ENCODE results near the gene TMSB4Y. TPM values are rescaled to one million over a fixed set of nuclear protein-coding genes. Genes with fewer than 3 reads are reported as not detected.

The TMSB4Y gene
- not detected in 2 replicates for total RNA-seq
- polyA plus RNA-seq, result not detected in 2 replicates

- no peaks in the 10 kb centered on the region for H3K9me2 ChIP-seq (replicated peaks; ENCODE audit: insufficient read depth)
- H4K20me1 ChIP-seq (ENCODE audit: insufficient read depth, poor library complexity, severe bottlenecking), result no peaks in the 10 kb centered on the region
- no peak within 1 kb of the TSS for H3K4me3 ChIP-seq
- H3K27ac ChIP-seq, result no peak within 1 kb of the TSS
- no peak for DNase-seq (ENCODE audit: low spot score)
- H3K79me2 ChIP-seq, result no peaks in the 10 kb centered on the region
- H3K27me3 ChIP-seq, result no peaks in the 10 kb centered on the region
- no peak within 1 kb of the TSS for H2AFZ ChIP-seq
- WGBS (ENCODE audit: low lambda C conversion rate, missing lambda C conversion rate), result no CpG with 5 or more reads among the region's 28 CpGs
- no peaks in the 10 kb centered on the region for H3K9me3 ChIP-seq (ENCODE audit: low read depth)
- no peak within 1 kb of the TSS for H3K4me2 ChIP-seq
- H3K36me3 ChIP-seq (replicated peaks; ENCODE audit: insufficient read depth, low read depth), result no peaks in the 10 kb centered on the region
- TF ChIP-seq EZH2 (IDR thresholded peaks at IDR 0.05; ENCODE audit: borderline replicate concordance) (no peak), EZH2phosphoT487 (IDR thresholded peaks at IDR 0.05; ENCODE audit: low read depth, severe bottlenecking, unreplicated experiment) (no peak), CTCF (IDR thresholded peaks at IDR 0.05; ENCODE audit: poor library complexity) (no peak)
- H3K4me1 ChIP-seq (ENCODE audit: insufficient read depth), result no peaks in the 10 kb centered on the region
Observed at GRCh38 chrY:13703568-13703968, at the start of gene TMSB4Y. TSS of gene TMSB4Y (plus strand) at chrY:13703899.

GRCh38 chrY:13664162-13664561, 39.5 kb upstream of the TMSB4Y start:
- Histone ChIP-seq H2AFZ (no peak overlapping the region), H3K79me2 (no peaks in the 10 kb centered on the region), H3K27me3 (no peaks in the 10 kb centered on the region), H3K4me2 (no peak overlapping the region), H4K20me1 (ENCODE audit: insufficient read depth, poor library complexity, severe bottlenecking) (no peaks in the 10 kb centered on the region), H3K9me3 (ENCODE audit: low read depth) (no peaks in the 10 kb centered on the region), H3K9me2 (replicated peaks; ENCODE audit: insufficient read depth) (no peaks in the 10 kb centered on the region), H3K4me3 (no peak overlapping the region), H3K4me1 (ENCODE audit: insufficient read depth) (no peaks in the 10 kb centered on the region), H3K36me3 (replicated peaks; ENCODE audit: insufficient read depth, low read depth) (no peaks in the 10 kb centered on the region), H3K27ac (no peak overlapping the region)
- no peak for TF ChIP-seq CTCF (IDR thresholded peaks at IDR 0.05; ENCODE audit: poor library complexity)
- TF ChIP-seq EZH2phosphoT487 (IDR thresholded peaks at IDR 0.05; ENCODE audit: low read depth, severe bottlenecking, unreplicated experiment), result no peak
- TF ChIP-seq EZH2 (IDR thresholded peaks at IDR 0.05; ENCODE audit: borderline replicate concordance), result no peak
- DNase-seq (ENCODE audit: low spot score), result no peak
- no CpG with 5 or more reads among the region's 1 CpG for WGBS (ENCODE audit: low lambda C conversion rate, missing lambda C conversion rate)

- no peaks in the 10 kb centered on the region for H3K79me2 ChIP-seq
- no peak overlapping the region for H3K27ac ChIP-seq
- TF ChIP-seq EZH2phosphoT487 (IDR thresholded peaks at IDR 0.05; ENCODE audit: low read depth, severe bottlenecking, unreplicated experiment) (no peak), CTCF (IDR thresholded peaks at IDR 0.05; ENCODE audit: poor library complexity) (no peak), EZH2 (IDR thresholded peaks at IDR 0.05; ENCODE audit: borderline replicate concordance) (no peak)
- H3K9me2 ChIP-seq (replicated peaks; ENCODE audit: insufficient read depth), result no peaks in the 10 kb centered on the region
- H3K27me3 ChIP-seq, result no peaks in the 10 kb centered on the region
- no peak overlapping the region for H2AFZ ChIP-seq
- H3K36me3 ChIP-seq (replicated peaks; ENCODE audit: insufficient read depth, low read depth), result no peaks in the 10 kb centered on the region
- no peak overlapping the region for H3K4me2 ChIP-seq
- no peak for DNase-seq (ENCODE audit: low spot score)
- no peaks in the 10 kb centered on the region for H3K4me1 ChIP-seq (ENCODE audit: insufficient read depth)
- H3K9me3 ChIP-seq (ENCODE audit: low read depth), result no peaks in the 10 kb centered on the region
- no CpG with 5 or more reads among the region's 2 CpGs for WGBS (ENCODE audit: low lambda C conversion rate, missing lambda C conversion rate)
- H3K4me3 ChIP-seq, result no peak overlapping the region
- H4K20me1 ChIP-seq (ENCODE audit: insufficient read depth, poor library complexity, severe bottlenecking), result no peaks in the 10 kb centered on the region
Observed at GRCh38 chrY:13671122-13671521, 32.6 kb upstream of the TMSB4Y start.

- Histone ChIP-seq H3K9me3 (ENCODE audit: low read depth) (no peaks in the 10 kb centered on the region), H3K27me3 (no peaks in the 10 kb centered on the region), H4K20me1 (ENCODE audit: insufficient read depth, poor library complexity, severe bottlenecking) (no peaks in the 10 kb centered on the region), H3K36me3 (replicated peaks; ENCODE audit: insufficient read depth, low read depth) (no peaks in the 10 kb centered on the region), H3K9me2 (replicated peaks; ENCODE audit: insufficient read depth) (no peaks in the 10 kb centered on the region), H3K4me2 (no peak overlapping the region), H2AFZ (no peak overlapping the region), H3K4me3 (no peak overlapping the region), H3K27ac (no peak overlapping the region), H3K79me2 (no peaks in the 10 kb centered on the region), H3K4me1 (ENCODE audit: insufficient read depth) (no peaks in the 10 kb centered on the region)
- TF ChIP-seq CTCF (IDR thresholded peaks at IDR 0.05; ENCODE audit: poor library complexity) (no peak), EZH2phosphoT487 (IDR thresholded peaks at IDR 0.05; ENCODE audit: low read depth, severe bottlenecking, unreplicated experiment) (no peak), EZH2 (IDR thresholded peaks at IDR 0.05; ENCODE audit: borderline replicate concordance) (no peak)
- no peak for DNase-seq (ENCODE audit: low spot score)
- WGBS (ENCODE audit: low lambda C conversion rate, missing lambda C conversion rate), result no CpG with 5 or more reads among the region's 11 CpGs
Observed at GRCh38 chrY:13702276-13702675, 1.4 kb upstream of the TMSB4Y start.

Measured in hepatocyte (in vitro differentiated cells).